CD4-positive, alpha-beta T cell treated with Interleukin-2 at 100 ng/mL for 4 hours (primary cell): Measurements from ENCODE around the gene PKM.
A peak's percentile ranks its signal among the peaks of the same experiment; 100 is the strongest.
"Not testable (repeated sequence)": the region's sequence is repeated elsewhere in the genome, so short reads cannot be mapped to it uniquely, and the experiment has no call there.

ENCODE experiments used
- DNase-seq: peaks from one replicate; pipeline ENCODE4 v3.0.0-alpha.2; 2020; ENCODE audit warnings: low spot score

PKM gene

DNA sequence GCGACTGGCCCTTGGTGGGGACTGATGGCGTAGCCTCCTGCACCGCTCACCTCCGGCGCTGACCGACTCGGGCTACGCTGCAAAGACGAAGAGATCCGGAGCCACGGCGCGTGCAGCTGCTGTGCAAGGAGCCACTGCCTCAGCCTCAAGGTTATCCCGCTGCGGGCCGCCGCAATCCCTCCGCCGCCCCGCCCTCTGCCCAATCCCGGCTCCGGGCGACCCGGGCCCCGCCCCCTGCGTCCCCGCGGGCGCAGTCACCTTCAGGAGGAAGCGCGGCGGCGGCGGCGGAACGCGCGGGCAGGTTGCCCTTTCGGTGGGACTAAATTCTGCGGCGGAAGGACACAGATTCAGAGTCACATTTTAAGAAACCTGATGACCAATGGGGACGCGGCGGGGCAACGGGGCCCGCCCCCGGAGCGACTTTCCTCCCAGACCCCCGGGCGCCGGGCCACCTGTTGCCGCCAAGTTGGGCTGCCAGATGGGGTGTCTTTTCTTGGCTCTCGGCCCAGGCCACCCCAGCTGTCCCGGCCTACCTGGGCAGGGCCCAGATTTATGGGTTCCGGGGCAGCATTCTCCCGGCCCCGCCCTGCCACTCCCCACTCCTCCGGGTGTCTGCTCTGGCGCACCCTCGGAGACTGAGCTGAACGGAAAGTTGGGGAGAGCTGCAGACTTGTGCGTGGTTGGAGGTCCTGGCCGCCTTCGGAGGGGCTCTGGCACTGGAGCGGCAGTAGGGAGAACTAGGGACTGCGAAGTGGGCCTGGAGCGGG, at the start of gene PKM:
Gene PKM (minus strand): TSS at position 125 of the 767 bp plus-strand sequence. CDS start 12,093 bp downstream, outside the sequence.
- peak; percentile 97 for DNase-seq

DNA sequence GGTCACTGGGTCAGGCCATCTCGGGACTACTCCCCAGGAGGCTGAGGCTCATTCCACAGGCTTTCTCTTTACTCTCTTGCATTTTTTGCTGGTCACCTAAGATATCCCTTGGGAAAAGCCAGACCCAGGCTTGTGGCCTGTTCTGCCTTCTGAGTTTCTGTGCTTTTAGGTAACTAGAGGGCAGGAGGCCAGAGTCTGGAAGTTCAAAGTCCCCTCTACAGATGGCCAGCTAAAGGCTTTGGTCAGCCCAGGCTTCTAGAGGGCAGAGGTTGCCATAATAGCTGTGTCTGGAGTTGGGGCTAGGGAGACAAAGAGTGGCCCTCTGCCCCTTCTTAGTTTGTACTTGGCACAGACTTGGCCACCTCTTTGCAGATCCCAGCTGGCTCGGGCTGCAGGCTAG, 49.8 kb upstream of the PKM start:
- no peak for DNase-seq

GRCh38 chr15:72278737-72279136, 47.7 kb upstream of the PKM start:
- no peak for DNase-seq

- no peak for DNase-seq
These were observed 45.3 kb upstream of the PKM start for GRCh38 chr15:72276326-72276700.

DNA sequence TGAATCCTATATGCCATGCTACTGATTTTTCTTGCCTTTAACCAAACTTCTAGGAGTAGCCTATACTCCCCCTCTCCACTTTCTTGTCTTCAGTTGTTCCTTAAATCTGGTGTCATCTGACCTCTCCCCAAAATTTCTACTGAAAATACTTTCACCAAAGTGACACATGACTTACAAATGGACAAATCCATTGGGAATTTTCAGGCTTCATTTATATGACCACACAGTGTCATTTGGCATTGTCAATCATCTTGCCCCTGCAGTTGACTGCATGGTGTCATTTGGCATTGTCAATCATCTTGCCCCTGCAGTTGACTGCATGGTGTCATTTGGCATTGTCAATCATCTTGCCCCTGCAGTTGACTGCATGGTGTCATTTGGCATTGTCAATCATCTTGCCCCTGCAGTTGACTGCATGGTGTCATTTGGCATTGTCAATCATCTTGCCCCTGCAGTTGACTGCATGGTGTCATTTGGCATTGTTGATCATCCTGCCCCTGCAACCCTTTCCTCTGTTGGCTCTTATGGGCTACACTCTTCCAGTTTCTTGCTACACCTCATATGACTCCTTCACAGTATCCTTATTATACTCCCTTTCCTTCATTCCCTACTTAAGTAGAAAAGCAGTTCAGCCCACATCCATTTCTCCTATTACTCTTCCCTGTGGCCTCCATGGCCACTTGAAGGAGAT, 44.8 kb upstream of the PKM start:
- not testable (repeated sequence) for DNase-seq

- no peak for DNase-seq
These were observed 42.0 kb upstream of the PKM start for GRCh38 chr15:72272997-72273352.

DNA sequence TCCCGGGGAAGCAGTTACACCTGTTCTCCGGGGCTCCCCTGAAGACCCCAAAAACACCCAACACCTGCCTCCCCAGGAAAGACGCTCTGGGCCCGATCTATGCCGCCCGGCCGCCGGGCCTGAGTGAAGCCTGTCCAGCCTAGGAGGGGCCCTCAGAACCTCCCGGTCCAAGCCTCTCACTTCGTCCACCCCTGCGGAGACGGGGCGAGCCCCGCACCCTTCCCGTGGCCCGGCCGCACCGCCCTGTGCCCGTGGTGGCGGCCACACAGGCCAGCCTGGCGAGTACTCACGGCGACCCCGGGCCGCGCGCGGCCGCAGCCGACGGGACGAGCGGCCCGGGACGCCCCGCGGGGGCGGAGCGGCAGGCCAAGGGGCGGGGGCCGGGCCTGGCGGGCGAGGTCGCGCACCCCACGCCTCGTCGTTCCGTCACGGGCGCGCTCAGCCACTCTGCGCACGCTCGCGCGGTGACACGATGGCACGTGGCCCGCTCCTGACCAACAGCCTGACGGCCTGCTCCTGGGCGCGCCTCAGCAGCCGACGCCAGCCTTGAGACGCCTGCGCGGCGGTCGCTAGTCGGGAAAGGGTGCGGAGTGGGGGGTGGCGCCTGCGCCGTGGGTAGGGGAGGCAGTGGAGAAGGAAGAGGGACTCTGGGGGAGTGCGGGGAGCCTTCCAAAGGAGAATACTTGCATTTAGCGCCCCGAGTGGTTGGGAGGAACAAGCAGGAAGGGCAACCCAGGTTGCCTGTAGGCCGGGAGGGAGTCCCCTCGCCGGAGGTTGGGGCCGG, 41.4 kb upstream of the PKM start, which contains the start of gene PARP6:
Gene PARP6 (minus strand): TSS at position 342 of the 784 bp plus-strand sequence. CDS start 5,077 bp downstream, outside the sequence.
- DNase-seq: peak; percentile 99

DNA sequence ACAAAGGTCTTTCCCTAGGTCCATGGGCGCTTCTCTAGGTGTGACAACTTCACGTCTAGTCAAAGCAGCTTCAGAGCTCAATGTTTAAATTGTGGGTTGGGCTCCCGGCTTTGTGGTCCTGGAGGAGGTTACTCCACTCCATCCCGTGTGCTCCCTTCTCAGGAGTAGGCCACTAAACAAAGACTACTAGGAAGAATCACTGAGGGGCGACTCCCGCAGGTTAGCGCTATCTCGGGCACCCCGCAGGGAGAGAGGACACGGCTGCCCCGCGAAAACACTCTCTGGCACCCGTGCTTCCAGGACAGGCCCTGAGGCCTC, 40.9 kb upstream of the PKM start:
- no peak for DNase-seq

- DNase-seq: no peak
These were observed 40.2 kb upstream of the PKM start for GRCh38 chr15:72271221-72271620.

GRCh38 chr15:72269739-72270138, 38.7 kb upstream of the PKM start:
- no peak for DNase-seq

DNA sequence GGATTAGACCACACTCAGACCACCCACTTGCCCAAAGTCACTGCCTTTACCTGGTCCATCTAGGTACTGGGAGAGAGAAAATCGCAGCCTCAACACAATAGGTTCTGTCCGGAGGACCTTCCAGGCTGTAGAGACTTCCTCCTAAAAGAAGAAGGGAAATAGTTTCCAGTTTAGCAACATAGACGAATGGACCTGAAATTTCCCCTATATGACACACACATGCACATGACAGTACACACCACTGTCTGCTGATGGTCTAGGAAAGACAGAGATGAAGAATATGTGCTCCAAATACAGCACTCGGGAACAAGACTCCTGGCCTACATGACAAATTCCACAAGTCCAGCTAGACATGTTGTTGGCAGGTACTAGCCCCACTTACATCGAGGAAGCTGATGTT, 34.0 kb upstream of the PKM start:
- DNase-seq: no peak

DNA sequence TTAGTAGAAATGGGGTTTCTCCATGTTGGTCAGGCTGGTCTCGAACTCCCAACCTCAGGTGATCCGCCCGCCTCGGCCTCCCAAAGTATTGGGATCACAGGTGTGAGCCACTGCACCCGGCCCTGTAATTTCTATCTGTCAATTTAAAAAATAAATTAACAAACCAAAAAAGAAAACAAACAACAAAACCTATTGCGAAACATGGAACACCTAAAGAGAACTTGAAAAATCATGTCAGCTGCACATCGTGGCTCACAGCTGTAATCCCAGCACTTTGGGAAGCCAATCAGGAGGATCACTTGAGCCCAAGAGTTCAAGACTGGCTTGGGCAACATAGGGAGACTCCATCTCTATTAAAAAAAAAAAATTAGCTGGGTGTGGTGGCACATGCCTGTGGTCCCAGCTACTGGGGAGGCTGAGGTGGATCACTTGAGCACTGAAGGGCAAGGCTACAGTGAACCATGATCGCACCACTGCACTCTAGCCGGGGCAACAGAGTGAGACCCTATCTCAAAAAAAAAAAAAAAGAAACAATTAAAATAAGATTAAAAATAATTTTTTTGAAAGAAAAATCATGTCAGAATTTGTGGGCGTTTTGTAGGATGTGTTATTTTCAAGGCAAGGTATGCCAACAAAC, 21.8 kb upstream of the PKM start:
- DNase-seq: no peak

DNA sequence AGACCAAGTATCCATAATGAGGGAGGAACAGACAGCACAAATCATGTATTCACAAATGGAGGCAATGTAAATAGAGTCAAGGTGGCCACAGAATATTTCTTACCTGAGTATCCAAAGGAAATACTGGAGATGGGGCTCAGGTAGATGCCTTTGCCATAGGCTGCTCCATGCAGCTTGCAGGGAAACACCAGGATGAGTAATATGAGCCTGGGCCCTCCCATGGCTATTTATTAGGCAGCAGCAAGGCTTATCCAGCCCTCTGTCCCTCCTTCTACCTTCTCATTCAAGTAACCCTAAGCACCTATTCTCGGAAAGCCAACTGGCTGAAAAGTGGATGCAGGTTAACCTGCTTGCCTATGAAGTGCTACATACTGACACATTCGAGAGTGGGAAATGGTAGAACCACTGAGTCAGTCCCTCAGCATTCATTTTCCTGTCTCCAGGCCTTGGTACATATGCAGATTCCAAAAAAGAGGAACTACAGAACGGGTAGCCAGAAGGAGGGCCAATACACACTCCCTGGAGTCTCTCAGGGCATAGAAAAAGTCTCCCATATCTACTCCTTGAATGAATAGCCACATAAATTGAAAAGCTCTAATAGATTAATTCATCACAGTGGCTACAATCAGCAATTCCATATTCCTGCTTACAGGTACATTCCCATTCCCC, 18.3 kb upstream of the PKM start:
- DNase-seq: no peak

DNA sequence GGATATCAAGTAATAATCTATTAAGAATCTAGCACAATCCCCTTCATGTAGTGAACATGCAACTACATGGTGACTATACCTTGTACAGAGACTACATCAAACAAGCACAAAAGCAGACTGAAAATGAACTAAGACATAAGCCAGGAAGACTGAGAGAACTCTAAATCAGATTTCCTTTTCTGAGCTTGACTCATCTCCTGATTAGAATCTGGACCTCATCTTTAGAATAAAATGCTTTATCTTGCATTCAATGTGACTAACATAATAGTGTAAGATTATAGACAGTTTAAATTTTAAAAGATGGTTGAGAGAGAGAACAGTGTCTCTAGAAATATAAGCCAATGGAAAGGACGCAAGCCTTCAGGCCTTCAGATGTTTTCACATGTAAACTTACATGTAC, 17.5 kb upstream of the PKM start:
- DNase-seq: no peak

- DNase-seq: no peak
These were observed 11.9 kb upstream of the PKM start for GRCh38 chr15:72242775-72243370.

DNA sequence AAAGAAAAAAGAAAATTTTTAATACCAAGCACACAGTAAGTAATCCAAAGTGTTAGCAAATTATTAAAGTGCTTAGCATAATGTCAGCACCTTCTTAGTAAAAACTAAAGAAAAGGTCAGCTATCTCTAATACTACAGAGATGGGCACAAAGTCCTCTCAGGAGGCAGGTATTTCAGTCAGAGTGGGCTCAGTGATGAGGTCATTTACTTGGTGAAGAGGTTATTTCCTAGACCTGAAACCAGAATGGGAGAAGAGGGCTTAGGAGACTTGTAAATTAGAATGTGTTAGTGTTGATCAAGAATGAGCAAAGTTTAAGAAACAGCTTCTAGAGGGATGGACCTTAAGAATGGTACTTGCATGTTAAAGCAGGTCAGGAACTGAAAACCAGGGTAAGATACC, 8.7 kb upstream of the PKM start:
- DNase-seq: no peak

DNA sequence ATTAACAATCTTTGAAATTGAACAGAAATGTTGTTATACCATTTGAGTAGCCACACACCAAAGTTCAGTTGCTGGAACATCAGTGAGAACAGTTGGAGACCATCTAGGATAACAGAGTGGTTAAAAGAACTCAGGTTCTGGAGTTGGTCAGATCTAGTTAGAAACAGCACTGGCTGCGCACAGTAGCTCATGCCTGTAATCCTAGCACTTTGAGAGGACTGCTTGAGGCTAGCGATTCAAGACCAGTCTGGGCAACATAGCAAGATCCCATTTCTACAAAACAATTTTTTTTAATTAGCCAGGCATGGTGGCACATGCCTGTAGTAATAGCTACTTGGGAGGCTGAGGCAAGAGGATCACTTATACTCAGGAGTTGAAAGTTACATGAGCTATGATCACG, 7.6 kb upstream of the PKM start:
- no peak for DNase-seq

DNA sequence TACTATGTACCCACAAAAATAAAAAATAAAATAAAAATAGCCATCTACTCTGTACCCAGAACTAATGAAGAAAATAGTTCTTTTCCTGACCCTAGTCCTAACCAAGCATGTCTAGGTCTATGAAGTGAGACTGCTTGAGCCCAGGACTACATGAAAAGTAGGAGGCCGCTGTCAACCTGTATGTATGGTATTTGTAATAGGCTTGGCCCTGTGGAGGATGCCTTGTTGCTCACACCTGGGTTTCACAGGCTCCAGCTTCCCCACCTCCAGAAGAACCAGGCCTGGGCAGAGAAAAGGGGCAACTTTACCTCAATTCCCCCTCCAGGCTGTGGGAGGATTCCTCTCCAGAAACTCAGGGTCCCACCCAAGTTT, 6.8 kb upstream of the PKM start:
- DNase-seq: no peak

GRCh38 chr15:72237029-72237852, 6.3 kb upstream of the PKM start:
- peak; percentile 74 for DNase-seq

GRCh38 chr15:72236381-72237003, 5.5 kb upstream of the PKM start:
- no peak for DNase-seq
